ENCODE measurements around the gene CHGA. TPM values are rescaled to one million over a fixed set of nuclear protein-coding genes. Genes with fewer than 3 reads are reported as not detected.

Gene CHGA
- total and polyA plus RNA-seq, 4 donors = 0.05 TPM; not detected in 3

- DNase-seq (ENCODE audit: low spot score) = no peak
These were observed 7.0 kb downstream of the CHGA start for GRCh38 chr14:92929689-92930608.

GRCh38 chr14:92930737-92931602 is 8.0 kb downstream of the CHGA start:
- DNase-seq (ENCODE audit: low spot score) = no peak
- Histone ChIP-seq H3K36me3 (ENCODE audit: control insufficient read depth in 4 of 4, insufficient read depth in 3 of 4, low read depth in 1 of 4, low read length in 3 of 4) (no peaks in the 10 kb centered on the region), H3K27ac (ENCODE audit: low read depth in 1 of 2, low read length in 2 of 2) (no peak overlapping the region), H3K4me3 (ENCODE audit: low read depth in 1 of 3, low read length in 3 of 3) (no peak overlapping the region), H3K27me3 (ENCODE audit: control insufficient read depth in 4 of 4, insufficient read depth in 4 of 4, low read length in 3 of 4) (peaks cover 0 to 2% (median 0%) of the 10 kb centered on the region in 4 donors), H3K9ac (ENCODE audit: low read depth in 1 of 2, low read length in 2 of 2) (no peak overlapping the region), H3K9me3 (ENCODE audit: control insufficient read depth in 4 of 4, low read length in 3 of 4) (no peaks in the 10 kb centered on the region), H3K4me1 (ENCODE audit: control insufficient read depth in 4 of 4, insufficient read depth in 4 of 4, low read length in 3 of 4) (no peaks in the 10 kb centered on the region)
- WGBS = 85% methylated on average over 8 of the region's 8 CpGs
- TF ChIP-seq HNF4G (IDR thresholded peaks at IDR 0.05) (no peak), HNF4A (conservative IDR thresholded peaks at IDR 0.05) (no peak), RAD21 (IDR thresholded peaks at IDR 0.05) (no peak), FOXA1 (IDR thresholded peaks at IDR 0.05) (no peak), NR2F2 (IDR thresholded peaks at IDR 0.05) (no peak), YY1 (IDR thresholded peaks at IDR 0.05) (no peak), SP1 (IDR thresholded peaks at IDR 0.05) (no peak), REST (IDR thresholded peaks at IDR 0.05) (no peak), RXRA (IDR thresholded peaks at IDR 0.05) (no peak), ZBTB33 (IDR thresholded peaks at IDR 0.05) (no peak)
- TF ChIP-seq, protein P1, sequence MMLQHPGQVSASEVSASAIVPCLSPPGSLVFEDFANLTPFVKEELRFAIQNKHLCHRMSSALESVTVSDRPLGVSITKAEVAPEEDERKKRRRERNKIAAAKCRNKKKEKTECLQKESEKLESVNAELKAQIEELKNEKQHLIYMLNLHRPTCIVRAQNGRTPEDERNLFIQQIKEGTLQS (IDR thresholded peaks at IDR 0.05) = no peak

More at GRCh38 chr14:92929689-92930608, 7.0 kb downstream of the CHGA start:
- H3K27me3 ChIP-seq (ENCODE audit: control insufficient read depth in 4 of 4, insufficient read depth in 4 of 4, low read length in 3 of 4) = peaks cover 0 to 2% (median 0%) of the 10 kb centered on the region in 4 donors
- no peaks in the 10 kb centered on the region for H3K36me3 ChIP-seq (ENCODE audit: control insufficient read depth in 4 of 4, insufficient read depth in 3 of 4, low read depth in 1 of 4, low read length in 3 of 4)
- no peaks in the 10 kb centered on the region for H3K9me3 ChIP-seq (ENCODE audit: control insufficient read depth in 4 of 4, low read length in 3 of 4)
- H3K9ac ChIP-seq (ENCODE audit: low read depth in 1 of 2, low read length in 2 of 2) = no peak overlapping the region
- no peaks in the 10 kb centered on the region for H3K4me1 ChIP-seq (ENCODE audit: control insufficient read depth in 4 of 4, insufficient read depth in 4 of 4, low read length in 3 of 4)
- H3K4me3 ChIP-seq (ENCODE audit: low read depth in 1 of 3, low read length in 3 of 3) = no peak overlapping the region
- WGBS = 86% methylated on average over 20 of the region's 20 CpGs
- no peak overlapping the region for H3K27ac ChIP-seq (ENCODE audit: low read depth in 1 of 2, low read length in 2 of 2)
- TF ChIP-seq, protein P2, sequence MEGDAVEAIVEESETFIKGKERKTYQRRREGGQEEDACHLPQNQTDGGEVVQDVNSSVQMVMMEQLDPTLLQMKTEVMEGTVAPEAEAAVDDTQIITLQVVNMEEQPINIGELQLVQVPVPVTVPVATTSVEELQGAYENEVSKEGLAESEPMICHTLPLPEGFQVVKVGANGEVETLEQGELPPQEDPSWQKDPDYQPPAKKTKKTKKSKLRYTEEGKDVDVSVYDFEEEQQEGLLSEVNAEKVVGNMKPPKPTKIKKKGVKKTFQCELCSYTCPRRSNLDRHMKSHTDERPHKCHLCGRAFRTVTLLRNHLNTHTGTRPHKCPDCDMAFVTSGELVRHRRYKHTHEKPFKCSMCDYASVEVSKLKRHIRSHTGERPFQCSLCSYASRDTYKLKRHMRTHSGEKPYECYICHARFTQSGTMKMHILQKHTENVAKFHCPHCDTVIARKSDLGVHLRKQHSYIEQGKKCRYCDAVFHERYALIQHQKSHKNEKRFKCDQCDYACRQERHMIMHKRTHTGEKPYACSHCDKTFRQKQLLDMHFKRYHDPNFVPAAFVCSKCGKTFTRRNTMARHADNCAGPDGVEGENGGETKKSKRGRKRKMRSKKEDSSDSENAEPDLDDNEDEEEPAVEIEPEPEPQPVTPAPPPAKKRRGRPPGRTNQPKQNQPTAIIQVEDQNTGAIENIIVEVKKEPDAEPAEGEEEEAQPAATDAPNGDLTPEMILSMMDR (IDR thresholded peaks at IDR 0.05; ENCODE audit: low read depth, low read length, missing input control) = no peak
- TF ChIP-seq ZBTB33 (IDR thresholded peaks at IDR 0.05) (no peak), JUND (IDR thresholded peaks at IDR 0.05) (no peak), GABPA (IDR thresholded peaks at IDR 0.05 in 1 of 2, conservative IDR thresholded peaks at IDR 0.05 in 1 of 2) (no peak), HNF4A (conservative IDR thresholded peaks at IDR 0.05) (no peak), NR2F2 (IDR thresholded peaks at IDR 0.05) (no peak), RXRA (IDR thresholded peaks at IDR 0.05) (no peak), MAX (IDR thresholded peaks at IDR 0.05) (no peak), SP1 (IDR thresholded peaks at IDR 0.05) (no peak)

All from liver (tissue), 9 donors.